Cardiac fibroblast (primary cell): ENCODE data around the gene APOA4.

Experiments used
- DNase-seq, 2 donors: peaks; one replicate each; pipeline versions ENCODE4 v3.0.0 to v3.0.0-alpha.2; 2010; ENCODE audit warnings: low read depth in 2 of 2
- H3K4me3 ChIP-seq, 2 donors: replicated peaks in 1 of 2; 1 replicate in 1 of 2; 2 replicates in 1 of 2; pipeline ENCODE4 v1.5.1; 2011; ENCODE audit warnings: low read depth in 2 of 2, low read length in 2 of 2, mild to moderate bottlenecking in 2 of 2, moderate library complexity in 1 of 2
- CTCF ChIP-seq: IDR thresholded peaks from one replicate; pipeline ENCODE4 v1.5.1; 2011; ENCODE audit warnings: low read depth, mild to moderate bottlenecking, low read length, inconsistent platforms

Gene APOA4

GRCh38 chr11:116772443-116773202, 50.5 kb downstream of the APOA4 start, which contains the start of gene BUD13:
TSS of gene BUD13 (minus strand) at chr11:116772987. CDS start at chr11:116772964, 23 bp downstream.
- no peak for TF ChIP-seq CTCF
- H3K4me3 ChIP-seq: peak within 1 kb of the TSS; percentile 80 to 92
- peak; percentile 83 to 85 for DNase-seq

GRCh38 chr11:116771935-116772334, 51.2 kb downstream of the APOA4 start:
- no peak for TF ChIP-seq CTCF
- DNase-seq: no peak
- H3K4me3 ChIP-seq: peak overlapping the region; percentile 80 to 92
